T47D (cell line): ENCODE results near the gene ZDHHC16.

ENCODE experiments used
- DNase-seq, 2 experiments: peaks; one replicate each; pipeline versions ENCODE4 v3.0.0 to v3.0.0-alpha.2; 2011 to 2012; ENCODE audit warnings: low read depth in 1 of 2, low spot score in 1 of 2
- JUND ChIP-seq: IDR thresholded peaks from 2 replicates; pipeline ENCODE4 v1.6.1; 2012; ENCODE audit warnings: low read depth
- in situ Hi-C: cut with HindIII; loops from 2 replicates; pipeline ENCODE4 v1.10.0; 2016; ENCODE audit warnings: low sequenced_read_pairs, low pct_unique_long_range_greater_than_20kb

The ZDHHC16 gene

DNA sequence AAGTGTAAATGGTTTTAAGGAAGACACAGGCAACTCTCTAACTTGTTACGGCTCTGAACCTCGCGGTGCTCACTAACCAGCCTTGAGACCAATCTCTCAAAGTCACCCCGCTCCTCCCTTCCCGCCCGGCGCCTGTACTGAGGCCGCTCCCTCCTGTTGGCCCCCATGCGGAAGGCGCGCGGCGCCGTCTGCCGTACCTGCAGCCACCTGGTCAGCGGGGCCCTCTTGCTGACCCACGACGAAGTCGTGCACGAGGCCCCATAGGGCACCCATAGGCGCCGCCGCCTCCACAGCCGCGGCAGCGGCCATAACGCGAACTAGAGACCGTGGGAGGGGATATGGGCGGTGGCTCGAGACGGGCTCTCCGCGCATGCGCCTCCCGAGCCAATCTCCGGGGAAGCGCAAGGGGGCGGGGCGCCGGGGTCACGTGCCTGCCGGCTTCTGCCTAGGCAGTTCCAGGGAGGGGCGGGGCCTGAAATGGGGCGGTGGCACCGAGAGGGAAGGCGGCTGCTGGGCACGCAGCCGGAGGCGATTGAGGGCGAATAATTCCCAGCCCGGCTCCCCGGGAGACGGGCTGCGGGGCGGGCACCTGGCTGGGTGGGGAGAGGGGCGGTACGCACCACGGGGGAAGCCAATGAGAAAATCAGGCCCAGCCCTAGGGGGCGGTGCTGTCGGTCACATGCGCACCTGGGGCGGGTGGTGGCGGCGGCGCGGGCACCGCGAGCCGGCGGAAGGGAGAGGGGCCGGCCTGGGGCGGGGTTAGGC is 52.3 kb downstream of the ZDHHC16 start, which contains the start of gene MMS19:
Gene MMS19, minus strand, starts transcription at position 347 of the 765 bp plus-strand sequence. Its CDS starts 38 bp downstream, at position 309.
- in situ Hi-C loops, result no loop called here
- peak; percentile 99 to 100 for DNase-seq
- TF ChIP-seq JUND, result no peak

DNA sequence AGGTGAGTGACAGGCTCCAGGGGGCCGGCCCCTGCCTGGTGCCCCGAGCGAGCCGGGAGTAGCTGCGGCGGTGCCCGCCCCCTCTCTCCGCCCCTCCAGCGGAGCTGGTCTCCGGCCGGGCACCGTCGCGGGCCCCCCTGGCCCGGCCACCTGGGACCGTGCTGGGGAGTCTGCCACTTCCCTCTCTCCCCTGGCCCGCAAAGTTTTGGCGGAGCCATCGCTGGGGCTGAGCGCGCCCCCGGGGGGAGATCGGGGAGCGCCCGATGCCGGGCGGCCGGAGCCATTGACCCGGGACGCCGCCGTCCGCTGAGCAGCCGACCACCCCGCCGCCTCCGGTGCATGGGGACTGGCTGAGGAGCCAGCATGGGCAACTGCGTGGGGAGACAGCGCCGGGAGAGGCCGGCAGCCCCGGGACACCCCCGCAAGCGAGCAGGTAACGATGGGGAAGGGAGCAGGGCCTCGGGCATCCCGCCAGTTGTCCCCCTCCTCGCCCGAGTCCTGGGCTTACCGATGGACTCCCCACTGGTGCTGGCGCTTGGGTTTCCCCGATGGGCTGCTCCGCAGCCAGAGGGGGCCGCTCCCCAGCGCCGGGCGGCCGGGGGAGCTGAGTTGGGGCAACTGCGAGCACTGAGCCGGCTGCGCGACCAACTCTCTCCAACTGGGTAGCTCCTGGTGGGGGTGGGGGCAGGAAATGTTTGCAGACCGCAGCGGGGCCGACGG is 53.0 kb downstream of the ZDHHC16 start, which contains the start of gene UBTD1:
Gene UBTD1, plus strand, starts transcription at position 84 of the 720 bp plus-strand sequence. Its CDS starts 280 bp downstream, at position 364.
- in situ Hi-C loops, result no loop called here
- peak; percentile 60 to 98 for DNase-seq
- no peak for TF ChIP-seq JUND

DNA sequence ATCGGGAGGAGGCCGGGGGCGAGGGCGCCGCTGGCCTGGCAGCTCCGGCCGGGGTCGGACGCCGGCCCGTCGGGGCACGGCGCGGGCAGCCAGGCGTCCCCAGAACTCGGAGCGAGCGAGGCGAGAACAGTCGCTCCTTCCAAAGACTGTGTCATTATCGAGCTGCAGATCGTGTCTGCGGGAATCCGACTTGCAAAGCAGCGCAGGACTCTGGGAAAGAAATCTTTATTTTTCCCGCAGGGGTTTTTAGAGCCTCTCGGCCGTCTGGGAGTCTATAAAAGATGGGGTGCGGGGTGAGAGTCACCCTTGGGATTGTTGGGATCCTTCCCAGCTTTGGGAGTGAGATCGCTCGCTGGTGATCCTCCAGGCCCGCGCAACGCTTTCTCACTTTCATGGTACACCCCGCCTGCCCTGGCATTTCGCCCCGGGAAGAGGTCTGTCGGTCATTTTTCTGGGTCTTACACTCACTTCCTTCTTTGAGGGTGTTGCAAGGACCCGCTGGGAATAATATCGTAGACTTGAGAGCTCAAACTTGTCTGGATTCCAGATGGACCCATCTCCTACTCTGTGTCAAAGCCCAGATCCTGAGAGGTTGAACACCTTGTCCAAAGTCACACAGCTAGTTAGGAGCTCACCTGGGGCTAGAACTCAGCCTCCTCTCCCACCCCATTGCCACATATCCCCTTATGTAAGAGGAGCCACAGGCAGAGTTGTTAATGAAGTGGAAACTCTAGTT is 53.8 kb downstream of the ZDHHC16 start:
- in situ Hi-C loops, result no loop called here
- DNase-seq, result peak in 1 of 2 experiments; percentile 64

DNA sequence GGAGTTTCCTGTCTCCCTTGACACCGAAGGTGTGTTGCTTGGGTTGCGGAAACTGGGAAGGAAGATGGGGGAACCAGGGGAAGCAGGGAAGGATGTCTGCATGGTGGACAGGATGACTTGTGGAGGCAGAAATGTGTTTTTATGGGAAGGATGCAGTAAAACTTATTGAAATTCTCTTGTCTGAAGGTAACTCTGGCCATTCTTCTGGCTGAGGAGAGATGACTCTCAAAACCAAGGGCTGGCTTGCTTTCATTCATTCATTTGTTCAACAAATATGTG is 54.3 kb downstream of the ZDHHC16 start:
- no peak for DNase-seq
- in situ Hi-C loops, result no loop called here
- no peak for TF ChIP-seq JUND

More for the DNA sequence above, 53.8 kb downstream of the ZDHHC16 start:
- TF ChIP-seq JUND, result no peak

DNA sequence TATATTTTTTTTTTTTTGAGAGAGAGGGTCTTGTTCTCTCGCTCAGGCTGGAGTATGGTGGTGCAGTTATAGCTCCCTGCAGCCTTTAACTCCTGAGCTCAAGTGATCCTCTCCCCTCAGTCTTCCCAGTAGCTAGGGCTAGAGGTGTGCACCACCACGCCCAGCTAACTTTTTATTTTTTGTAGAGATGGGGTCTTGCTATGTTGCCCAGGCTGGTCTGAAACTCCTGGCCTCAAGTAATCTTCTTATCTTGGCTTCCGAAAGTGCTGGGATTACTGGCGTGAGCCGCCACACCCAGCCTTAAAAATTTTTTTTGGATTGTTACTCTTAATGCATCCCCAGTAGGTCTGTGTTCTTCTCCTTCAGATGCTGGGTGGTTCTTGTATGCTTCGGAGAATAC is 56.9 kb downstream of the ZDHHC16 start:
- in situ Hi-C loops, result no loop called here
- DNase-seq, result no peak
- TF ChIP-seq JUND, result no peak

DNA sequence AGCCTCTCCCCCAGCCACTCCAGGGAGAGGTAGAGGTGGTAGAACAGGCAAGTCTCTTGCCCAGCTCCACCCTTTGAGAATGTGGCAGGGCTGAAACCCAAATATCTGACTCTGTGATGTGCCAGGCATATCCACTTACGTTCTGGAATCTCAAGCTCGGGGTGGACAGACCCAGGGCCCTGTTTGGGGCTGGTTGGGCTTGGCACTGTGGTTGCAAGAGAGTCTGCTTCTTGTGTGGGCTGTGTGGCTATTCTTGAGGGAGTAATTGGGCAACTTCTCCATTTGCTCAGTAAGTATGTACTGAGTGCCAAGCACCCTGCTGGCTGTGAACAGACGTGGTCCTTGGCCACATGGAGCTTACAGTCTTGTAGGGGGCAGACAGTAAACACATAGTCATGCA is 57.4 kb downstream of the ZDHHC16 start:
- no peak for TF ChIP-seq JUND
- in situ Hi-C loops, result no loop called here
- no peak for DNase-seq

DNA sequence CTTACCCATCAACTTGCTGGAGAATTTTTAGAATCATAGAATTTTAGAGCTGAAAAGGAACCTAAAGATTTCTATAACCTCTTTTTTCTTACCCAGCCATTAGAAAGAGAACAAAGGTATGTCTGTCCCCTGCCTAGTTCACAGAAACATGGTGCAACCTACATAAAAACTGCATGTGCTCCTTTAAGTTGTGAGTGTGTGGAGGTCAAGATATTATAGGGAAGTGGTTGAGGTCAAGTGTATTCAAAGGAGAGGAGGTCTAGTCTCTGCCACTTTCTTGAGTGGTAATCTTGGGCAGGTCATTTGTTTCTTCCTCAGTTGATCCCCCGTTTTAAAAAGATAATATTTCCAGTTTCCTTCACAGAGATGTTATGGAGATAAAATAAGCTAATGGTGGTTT is 59.2 kb downstream of the ZDHHC16 start:
- DNase-seq, result no peak
- in situ Hi-C loops, result no loop called here
- TF ChIP-seq JUND, result no peak

DNA sequence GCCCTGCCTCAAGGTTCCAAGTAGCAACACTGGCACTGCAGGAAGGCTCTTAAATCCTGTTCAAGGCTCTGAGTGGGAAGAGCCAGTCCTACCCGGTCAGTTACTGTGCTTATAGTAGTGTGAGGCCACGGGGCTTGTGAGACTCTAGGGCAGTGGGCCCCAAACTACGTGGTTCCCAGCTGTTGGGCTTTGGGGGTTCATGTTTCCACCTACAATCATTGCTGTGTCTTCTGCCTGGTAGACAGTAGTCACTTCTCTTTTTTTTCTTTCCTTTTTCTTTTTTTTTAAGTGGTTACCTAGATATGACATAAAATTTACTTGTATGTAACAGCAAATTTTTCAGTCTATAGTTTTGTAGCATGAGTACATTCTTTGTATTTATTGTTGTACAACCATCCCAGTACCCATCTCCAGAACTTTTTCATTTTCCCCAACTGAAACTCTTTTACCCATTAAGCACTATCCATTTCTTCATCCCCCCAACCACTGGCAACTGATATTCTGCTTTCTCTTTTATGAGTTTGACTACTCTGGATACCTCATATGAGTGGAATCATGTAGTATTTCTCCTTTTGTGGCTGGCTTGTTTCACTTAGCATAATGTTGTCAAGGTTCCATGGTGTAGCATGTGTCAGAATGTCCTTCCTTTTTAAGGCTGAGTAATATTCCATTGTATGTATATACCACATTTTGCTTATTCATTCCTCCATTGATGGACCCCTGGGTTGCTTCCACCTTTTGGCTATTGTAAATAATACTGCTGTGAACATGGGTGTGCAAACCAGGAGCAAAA is 60.4 kb downstream of the ZDHHC16 start:
- in situ Hi-C loops, result no loop called here
- no peak for TF ChIP-seq JUND
- no peak for DNase-seq
